GM18858 (cell line): ENCODE measurements around the gene ABLIM1.

ENCODE experiments used
- ATAC-seq: cut with Tn5 transposase; IDR thresholded peaks from one replicate; pipeline ENCODE4 v1.9.1; 2021; ENCODE audit not compliant: unreplicated experiment

Gene ABLIM1

GRCh38 chr10:114550756-114551635, 107.1 kb downstream of the ABLIM1 start:
- no peak for ATAC-seq

- no peak for ATAC-seq
These were observed 109.4 kb downstream of the ABLIM1 start for GRCh38 chr10:114548662-114549061.

- no peak for ATAC-seq
These were observed 110.6 kb downstream of the ABLIM1 start for GRCh38 chr10:114547514-114547913.

- ATAC-seq = no peak
These were observed 111.0 kb downstream of the ABLIM1 start for GRCh38 chr10:114547056-114547455.

DNA sequence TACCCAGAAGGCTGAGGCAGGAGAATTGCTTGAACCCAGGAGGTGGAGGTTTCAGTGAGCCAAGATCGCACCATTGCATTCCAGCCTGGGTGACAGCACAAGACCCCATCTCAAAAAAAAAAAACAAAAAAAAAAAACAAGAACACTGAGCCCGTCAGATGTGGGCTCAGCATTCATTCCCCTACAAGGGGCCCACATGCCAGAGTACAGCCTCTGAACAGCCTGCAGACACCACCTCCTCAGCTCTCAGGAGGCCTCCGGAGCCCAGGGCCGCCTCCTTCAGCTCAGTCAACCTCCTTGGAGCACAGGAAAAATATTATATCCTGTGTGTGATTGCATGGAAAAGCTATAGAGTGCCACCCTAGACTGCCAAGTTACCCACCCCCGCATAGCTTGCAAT, 112.3 kb downstream of the ABLIM1 start:
- no peak for ATAC-seq

GRCh38 chr10:114545071-114545470, 113.0 kb downstream of the ABLIM1 start:
- ATAC-seq = no peak

GRCh38 chr10:114544045-114544659, 113.9 kb downstream of the ABLIM1 start:
- ATAC-seq = peak; percentile 98

GRCh38 chr10:114543456-114543855, 114.6 kb downstream of the ABLIM1 start:
- ATAC-seq = no peak

DNA sequence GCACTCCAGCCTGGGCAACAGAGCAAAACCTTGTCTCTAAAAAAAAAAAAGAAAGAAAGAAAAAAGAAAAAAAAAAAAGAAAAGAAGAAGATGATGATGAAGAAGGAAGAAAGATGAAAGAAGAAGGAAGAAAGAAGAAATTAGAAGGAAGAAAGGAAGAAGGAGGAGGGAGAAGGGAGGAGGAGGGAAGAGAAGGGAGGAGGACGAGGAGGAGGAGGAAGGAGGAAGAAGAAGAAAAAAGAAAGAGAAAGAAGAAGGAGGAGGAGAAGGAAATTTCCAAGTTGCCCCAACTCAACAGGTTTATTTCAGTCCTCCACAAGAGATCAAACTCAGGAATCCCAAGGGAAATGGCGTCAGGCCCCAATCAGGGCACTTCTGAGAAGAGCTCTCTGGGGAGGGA, 115.7 kb downstream of the ABLIM1 start:
- no peak for ATAC-seq

DNA sequence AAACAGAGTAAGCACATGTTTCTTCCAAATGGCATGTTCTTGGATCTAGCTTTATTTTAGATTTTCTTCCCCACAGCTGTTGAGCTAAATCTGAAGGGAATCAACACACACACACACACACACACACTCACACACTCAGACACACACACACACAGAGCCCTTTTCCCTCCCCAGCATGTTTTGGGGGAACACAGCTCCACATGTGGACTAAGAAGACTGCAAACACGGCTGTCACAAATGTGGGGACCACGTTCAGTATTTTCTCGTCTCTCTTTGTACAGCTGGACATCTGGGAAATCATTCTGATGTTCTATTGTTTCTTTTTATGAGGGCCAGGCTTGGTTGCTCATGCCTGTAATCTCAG, 116.3 kb downstream of the ABLIM1 start:
- ATAC-seq = no peak

DNA sequence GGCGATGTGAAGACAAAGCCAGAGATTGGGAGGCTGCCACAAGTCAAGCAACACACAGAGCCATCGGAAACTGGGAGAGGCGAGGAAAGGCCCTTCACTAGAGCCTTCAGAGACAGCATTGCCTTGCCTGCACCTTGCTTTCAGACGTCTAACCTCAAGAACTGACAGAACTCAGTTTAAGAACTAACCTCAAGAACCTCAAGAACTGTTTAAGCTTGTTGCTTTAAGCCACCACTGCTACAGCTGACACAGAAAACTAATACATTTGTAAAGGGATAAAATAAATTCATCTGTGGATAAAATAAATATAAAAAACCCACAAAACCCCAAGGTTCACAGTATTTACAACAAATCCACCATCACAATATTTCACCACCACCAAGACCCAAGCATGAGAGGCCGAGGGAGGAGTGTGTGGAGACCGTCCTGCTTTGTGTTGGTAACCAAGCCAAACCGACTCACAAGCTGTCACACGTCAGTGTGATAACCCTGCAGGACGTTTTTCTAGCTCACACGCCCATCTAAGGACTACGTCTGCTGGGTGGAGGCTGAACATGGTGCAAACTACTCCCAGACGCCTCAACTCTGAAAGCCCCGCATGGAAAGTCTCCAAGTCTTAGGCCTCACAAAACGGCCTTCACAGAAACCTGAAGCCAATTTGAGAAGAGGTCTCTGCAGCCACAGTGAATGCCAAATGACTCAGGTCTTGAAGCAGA, 116.8 kb downstream of the ABLIM1 start:
- ATAC-seq = no peak

DNA sequence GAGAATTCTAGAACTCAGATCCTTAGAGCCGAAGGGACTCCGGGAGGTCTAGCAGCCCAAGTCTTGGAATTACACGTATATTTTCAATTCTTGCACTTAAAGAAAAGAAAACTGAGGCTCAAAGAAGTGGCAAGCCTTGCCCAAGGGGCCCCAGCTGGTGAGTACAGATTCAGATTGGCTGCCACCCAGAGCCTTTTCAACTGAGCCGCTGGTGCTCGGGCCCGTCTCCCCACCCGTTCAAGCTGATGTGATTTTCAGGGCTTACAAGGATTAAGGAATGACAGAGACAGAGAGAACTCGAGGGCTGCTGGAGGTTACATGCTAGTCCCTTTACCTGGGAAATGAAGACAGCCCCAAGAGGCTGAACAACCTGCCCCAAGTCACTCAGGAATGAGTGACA, 117.8 kb downstream of the ABLIM1 start:
- ATAC-seq = no peak

DNA sequence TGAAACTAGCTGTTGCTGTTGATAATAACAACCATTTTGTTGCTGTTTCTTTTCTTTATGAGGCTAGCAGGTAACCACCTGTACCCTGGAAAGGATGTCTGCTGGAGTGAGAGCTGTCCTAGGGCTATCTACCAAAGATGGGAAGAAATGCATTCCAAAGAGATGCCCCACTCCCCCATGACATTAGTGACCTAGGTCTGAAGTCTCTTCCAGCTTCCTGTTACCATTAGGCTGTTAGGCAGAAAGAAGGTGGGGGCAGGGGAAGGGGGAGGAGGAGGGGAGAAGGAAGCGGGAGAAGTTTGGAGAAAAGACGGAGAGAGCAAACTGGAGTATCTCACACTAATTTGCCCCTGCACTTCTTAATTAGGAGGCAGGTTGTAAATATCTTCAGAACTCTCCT, 118.5 kb downstream of the ABLIM1 start:
- ATAC-seq = no peak

DNA sequence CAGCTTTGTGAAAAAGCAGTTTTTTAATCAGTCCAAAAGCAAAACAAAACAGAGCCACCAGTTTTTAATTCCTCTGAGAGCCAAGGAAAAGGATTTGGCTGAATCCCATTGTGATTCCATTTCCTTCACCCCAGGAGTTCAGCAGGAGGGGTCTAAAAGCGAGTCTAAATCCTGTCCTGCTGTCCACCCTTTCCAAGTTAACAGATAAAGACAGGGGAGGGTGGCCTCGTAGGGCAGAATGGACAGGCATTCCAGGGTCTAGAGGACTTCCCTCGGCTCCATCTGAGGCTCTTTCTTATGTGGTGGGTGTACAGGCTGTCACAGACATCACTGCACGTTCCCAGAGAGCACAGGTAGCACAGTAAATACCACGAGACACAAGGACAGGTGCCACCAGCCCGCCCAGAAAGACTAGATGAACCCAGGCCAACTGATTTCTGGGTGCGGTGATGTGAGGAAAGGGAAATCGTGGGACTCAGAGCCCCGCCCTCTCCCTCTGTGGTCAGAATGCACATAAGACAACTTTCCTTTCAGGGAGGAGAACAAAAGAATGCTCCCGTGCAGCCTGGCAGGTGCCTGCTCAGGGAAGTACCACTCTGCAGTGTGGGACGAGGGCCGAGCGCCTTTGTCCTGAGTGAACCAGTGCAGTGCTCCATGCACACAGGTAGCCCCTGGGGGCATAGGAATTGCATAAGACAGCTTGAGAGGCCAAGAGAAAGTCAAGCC, 119.7 kb downstream of the ABLIM1 start:
- ATAC-seq = no peak

GRCh38 chr10:114537736-114538135, 120.3 kb downstream of the ABLIM1 start:
- no peak for ATAC-seq

DNA sequence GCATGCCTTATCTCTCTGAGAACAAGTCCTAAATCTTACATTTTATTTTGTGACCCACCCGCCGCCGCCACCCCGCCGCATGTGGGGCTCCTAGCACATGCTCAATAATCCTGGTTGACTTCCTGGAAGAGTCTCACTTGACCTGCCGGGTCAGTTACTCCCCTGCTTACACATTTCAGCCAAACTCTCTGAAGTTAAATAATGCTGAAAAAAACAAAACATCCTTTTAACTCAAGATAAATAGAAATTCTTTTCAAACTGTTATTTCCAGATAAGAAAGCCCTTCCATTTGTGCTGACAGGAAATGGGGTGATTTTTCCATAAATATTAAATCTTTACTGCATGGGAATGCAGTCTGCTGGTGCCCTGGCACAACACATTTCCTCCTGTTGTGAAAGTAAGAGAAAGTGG, 123.5 kb downstream of the ABLIM1 start:
- ATAC-seq = no peak

- no peak for ATAC-seq
These were observed 125.8 kb downstream of the ABLIM1 start for GRCh38 chr10:114532226-114532625.

GRCh38 chr10:114526504-114527238, 131.4 kb downstream of the ABLIM1 start:
- ATAC-seq = peak; percentile 90

DNA sequence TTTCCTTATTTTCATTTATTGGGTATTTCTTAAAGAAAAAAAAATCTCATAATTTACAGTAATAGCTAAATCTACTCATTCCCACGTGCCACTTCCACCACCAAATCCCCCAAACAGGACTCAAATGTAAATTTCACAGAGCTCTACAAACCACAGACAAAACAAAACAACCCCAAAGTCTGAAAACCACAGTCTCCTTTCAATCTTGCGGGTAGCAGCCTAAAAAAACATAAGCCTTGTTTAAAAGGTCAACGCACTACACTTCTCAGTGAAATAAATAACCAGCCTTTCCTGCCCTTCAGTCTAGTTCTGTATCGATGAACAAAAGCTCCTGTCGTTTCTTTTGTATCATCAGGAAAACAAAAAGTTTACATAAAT, 132.0 kb downstream of the ABLIM1 start:
- ATAC-seq = peak; percentile 30

DNA sequence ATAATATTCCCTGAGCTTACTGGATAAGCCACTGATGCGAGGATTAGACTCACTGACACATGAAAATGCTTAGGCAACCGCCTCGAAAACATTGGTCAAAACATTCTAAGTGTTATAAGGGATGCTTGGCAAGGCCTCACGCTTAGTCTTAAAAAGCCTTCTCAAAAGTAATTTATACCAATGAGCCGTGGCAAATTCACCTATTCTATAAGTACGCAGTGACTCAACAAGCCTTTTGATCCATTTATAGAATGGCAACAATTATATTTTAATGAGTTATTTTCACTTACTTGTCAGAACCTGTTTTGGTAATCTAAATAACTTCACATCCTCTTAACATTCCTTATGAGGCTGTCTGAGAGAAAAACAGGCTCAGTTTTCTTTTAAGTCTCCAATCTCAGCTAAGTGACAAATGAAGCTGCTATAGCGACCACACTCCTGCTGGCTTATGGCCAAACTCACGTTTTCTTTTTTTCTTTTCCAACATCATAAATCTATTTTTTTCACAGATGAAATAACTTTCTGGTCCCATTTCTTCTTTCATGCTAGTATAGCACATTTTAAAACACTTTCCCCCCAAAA, 132.6 kb downstream of the ABLIM1 start:
- ATAC-seq = no peak
